HCT116 (cell line): ENCODE measurements around the gene PML.

ENCODE experiments used
- ATF3 ChIP-seq: IDR thresholded peaks from 2 replicates; pipeline ENCODE4 v1.6.1; 2012
- ELF1 ChIP-seq: IDR thresholded peaks from 2 replicates; pipeline ENCODE4 v1.6.1; 2012; ENCODE audit warnings: low read depth, borderline replicate concordance
- POLR2A ChIP-seq: IDR thresholded peaks from 2 replicates; pipeline ENCODE4 v1.7.0; 2011; ENCODE audit warnings: borderline replicate concordance; ENCODE audit not compliant: insufficient read depth, insufficient read length; ENCODE audit errors: extremely low read depth
- SP1 ChIP-seq: IDR thresholded peaks from 2 replicates; pipeline ENCODE4 v1.6.1; 2012; ENCODE audit warnings: low read depth
- TCF7L2 ChIP-seq: IDR thresholded peaks from 2 replicates; pipeline ENCODE4 v1.7.0; 2011; ENCODE audit warnings: borderline replicate concordance, inconsistent platforms; ENCODE audit not compliant: insufficient read depth, insufficient read length; ENCODE audit errors: extremely low read depth
- ZNF274 ChIP-seq: fragments of 200-500 bp; sonication (Bioruptor generic); IDR thresholded peaks from 2 replicates; pipeline ENCODE4 v1.6.1; 2014; ENCODE audit warnings: mild to moderate bottlenecking, low read depth, low read length, inconsistent platforms
- TF ChIP-seq, protein P1 (sequence below): IDR thresholded peaks from 2 replicates; pipeline ENCODE4 v1.6.1; 2012
- TF ChIP-seq, protein P2 (sequence below), 3 experiments: fragments of 200-600 bp in 1 of 3; sonication (generic) in 1 of 3; IDR thresholded peaks in 2 of 3; conservative IDR thresholded peaks in 1 of 3; 2 replicates each; pipeline ENCODE4 v1.5.1; 2012 to 2017; ENCODE audit warnings: low read depth in 2 of 3, low read length in 2 of 3, antibody characterized with exemption in 1 of 3, borderline replicate concordance in 1 of 3, control low read depth in 1 of 3, mild to moderate bottlenecking in 1 of 3, mixed read lengths in 1 of 3, mixed run types in 1 of 3, moderate library complexity in 1 of 3; ENCODE audit not compliant: insufficient read depth in 1 of 3
- TF ChIP-seq, protein P3 (sequence below): IDR thresholded peaks from 2 replicates; pipeline ENCODE4 v1.6.1; 2012; ENCODE audit warnings: low read depth

- TF ChIP-seq, protein P1, sequence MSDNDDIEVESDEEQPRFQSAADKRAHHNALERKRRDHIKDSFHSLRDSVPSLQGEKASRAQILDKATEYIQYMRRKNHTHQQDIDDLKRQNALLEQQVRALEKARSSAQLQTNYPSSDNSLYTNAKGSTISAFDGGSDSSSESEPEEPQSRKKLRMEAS = no peak
- TF ChIP-seq, protein P2, sequence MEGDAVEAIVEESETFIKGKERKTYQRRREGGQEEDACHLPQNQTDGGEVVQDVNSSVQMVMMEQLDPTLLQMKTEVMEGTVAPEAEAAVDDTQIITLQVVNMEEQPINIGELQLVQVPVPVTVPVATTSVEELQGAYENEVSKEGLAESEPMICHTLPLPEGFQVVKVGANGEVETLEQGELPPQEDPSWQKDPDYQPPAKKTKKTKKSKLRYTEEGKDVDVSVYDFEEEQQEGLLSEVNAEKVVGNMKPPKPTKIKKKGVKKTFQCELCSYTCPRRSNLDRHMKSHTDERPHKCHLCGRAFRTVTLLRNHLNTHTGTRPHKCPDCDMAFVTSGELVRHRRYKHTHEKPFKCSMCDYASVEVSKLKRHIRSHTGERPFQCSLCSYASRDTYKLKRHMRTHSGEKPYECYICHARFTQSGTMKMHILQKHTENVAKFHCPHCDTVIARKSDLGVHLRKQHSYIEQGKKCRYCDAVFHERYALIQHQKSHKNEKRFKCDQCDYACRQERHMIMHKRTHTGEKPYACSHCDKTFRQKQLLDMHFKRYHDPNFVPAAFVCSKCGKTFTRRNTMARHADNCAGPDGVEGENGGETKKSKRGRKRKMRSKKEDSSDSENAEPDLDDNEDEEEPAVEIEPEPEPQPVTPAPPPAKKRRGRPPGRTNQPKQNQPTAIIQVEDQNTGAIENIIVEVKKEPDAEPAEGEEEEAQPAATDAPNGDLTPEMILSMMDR (IDR thresholded peaks at IDR 0.05 in 2 of 3, conservative IDR thresholded peaks at IDR 0.05 in 1 of 3; ENCODE audit: borderline replicate concordance in 1 of 3, insufficient read depth in 1 of 3, low read depth in 2 of 3, low read length in 2 of 3) = no peak
- TF ChIP-seq, protein P3, sequence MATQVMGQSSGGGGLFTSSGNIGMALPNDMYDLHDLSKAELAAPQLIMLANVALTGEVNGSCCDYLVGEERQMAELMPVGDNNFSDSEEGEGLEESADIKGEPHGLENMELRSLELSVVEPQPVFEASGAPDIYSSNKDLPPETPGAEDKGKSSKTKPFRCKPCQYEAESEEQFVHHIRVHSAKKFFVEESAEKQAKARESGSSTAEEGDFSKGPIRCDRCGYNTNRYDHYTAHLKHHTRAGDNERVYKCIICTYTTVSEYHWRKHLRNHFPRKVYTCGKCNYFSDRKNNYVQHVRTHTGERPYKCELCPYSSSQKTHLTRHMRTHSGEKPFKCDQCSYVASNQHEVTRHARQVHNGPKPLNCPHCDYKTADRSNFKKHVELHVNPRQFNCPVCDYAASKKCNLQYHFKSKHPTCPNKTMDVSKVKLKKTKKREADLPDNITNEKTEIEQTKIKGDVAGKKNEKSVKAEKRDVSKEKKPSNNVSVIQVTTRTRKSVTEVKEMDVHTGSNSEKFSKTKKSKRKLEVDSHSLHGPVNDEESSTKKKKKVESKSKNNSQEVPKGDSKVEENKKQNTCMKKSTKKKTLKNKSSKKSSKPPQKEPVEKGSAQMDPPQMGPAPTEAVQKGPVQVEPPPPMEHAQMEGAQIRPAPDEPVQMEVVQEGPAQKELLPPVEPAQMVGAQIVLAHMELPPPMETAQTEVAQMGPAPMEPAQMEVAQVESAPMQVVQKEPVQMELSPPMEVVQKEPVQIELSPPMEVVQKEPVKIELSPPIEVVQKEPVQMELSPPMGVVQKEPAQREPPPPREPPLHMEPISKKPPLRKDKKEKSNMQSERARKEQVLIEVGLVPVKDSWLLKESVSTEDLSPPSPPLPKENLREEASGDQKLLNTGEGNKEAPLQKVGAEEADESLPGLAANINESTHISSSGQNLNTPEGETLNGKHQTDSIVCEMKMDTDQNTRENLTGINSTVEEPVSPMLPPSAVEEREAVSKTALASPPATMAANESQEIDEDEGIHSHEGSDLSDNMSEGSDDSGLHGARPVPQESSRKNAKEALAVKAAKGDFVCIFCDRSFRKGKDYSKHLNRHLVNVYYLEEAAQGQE = no peak
- TF ChIP-seq ATF3 (no peak), SP1 (no peak), ZNF274 (no peak), POLR2A (no peak), ELF1 (no peak), TCF7L2 (no peak)
Measured at GRCh38 chr15:74034206-74034755, 39.8 kb downstream of the PML start.
